ENCODE measurements around the gene PDILT. TPM values are rescaled to one million over a fixed set of nuclear protein-coding genes. Genes with fewer than 3 reads are reported as not detected.

Gene PDILT
- total RNA-seq, 2 donors from 2014 or later, result not detected

- intact Hi-C loops (cut with DNase I), result no loop called here
- DNase-seq (ENCODE audit: low spot score), result no peak
Measured at GRCh38 chr16:20310421-20311395, 93.8 kb downstream of the PDILT start.

- DNase-seq (ENCODE audit: low spot score), result no peak
- intact Hi-C loops (cut with DNase I), result no loop called here
Measured at GRCh38 chr16:20309786-20310185, 94.8 kb downstream of the PDILT start.

Other genes starting within 250 kb of the PDILT start
- 1 to 10 TPM in 1 of 2 donors, under 1 TPM in 1; 0.51 to 4.9 TPM for gene GP2, start 77.2 kb downstream of the PDILT start, total RNA-seq
- not detected for gene UMOD, start 52.0 kb downstream of the PDILT start, total RNA-seq
- 1 to 10 TPM; 1.5 to 3.0 TPM for gene ACSM5, start 4.8 kb upstream of the PDILT start, total RNA-seq
- gene ACSM2A, start 46.8 kb upstream of the PDILT start, total RNA-seq, result not detected
- not detected for gene ACSM2B, start 171.6 kb upstream of the PDILT start, total RNA-seq